PC-3 (cell line): Measurements from ENCODE around the gene VTI1A.

Experiments used
- EZH2 ChIP-seq: fragments of 300-600 bp; sonication (generic); IDR thresholded peaks from one replicate; pipeline ENCODE4 v1.6.1; 2017; ENCODE audit warnings: antibody characterized with exemption, mild to moderate bottlenecking, low read length; ENCODE audit not compliant: unreplicated experiment
- TF ChIP-seq, protein P1 (sequence below): fragments of 300-600 bp; sonication (generic); conservative IDR thresholded peaks from 2 replicates; pipeline ENCODE4 v1.5.1; 2017; ENCODE audit warnings: antibody characterized with exemption, low read depth, mild to moderate bottlenecking, low read length

DNA sequence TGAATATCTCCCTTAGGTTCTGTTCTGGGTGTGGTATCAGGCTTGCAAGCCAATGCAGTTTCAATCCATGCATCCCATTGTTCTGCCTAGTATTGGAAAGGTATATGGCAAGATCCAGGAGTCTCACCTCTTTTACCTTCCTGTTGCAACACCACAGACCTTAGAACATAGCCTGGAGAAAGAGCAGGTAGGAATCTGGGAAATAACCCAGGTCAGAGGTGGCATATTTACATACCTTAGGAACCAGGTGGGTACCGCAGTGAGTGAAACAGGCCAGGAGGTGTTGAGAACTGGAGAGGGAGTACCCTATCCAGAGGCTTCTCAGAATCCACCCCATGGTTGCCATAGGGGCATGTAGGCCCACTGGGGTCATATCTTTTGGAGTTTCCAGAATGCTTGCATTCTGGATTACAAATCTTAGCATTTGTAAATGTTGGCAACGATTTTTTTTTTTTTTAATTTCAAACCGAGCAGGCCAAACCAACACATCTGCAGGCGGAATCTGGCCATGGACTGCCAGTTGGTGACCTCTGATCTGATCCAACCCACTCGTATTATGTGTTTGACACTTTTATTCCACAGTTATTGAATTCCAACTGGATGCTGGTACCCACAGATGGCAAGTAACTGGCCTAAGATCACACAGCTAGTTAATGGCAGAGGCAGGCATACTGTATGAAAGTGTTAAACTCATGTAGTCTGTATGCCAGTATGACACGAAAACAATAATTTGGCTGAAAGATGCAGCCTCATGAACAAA lies 322.8 kb downstream of the VTI1A start:
- TF ChIP-seq, protein P1, sequence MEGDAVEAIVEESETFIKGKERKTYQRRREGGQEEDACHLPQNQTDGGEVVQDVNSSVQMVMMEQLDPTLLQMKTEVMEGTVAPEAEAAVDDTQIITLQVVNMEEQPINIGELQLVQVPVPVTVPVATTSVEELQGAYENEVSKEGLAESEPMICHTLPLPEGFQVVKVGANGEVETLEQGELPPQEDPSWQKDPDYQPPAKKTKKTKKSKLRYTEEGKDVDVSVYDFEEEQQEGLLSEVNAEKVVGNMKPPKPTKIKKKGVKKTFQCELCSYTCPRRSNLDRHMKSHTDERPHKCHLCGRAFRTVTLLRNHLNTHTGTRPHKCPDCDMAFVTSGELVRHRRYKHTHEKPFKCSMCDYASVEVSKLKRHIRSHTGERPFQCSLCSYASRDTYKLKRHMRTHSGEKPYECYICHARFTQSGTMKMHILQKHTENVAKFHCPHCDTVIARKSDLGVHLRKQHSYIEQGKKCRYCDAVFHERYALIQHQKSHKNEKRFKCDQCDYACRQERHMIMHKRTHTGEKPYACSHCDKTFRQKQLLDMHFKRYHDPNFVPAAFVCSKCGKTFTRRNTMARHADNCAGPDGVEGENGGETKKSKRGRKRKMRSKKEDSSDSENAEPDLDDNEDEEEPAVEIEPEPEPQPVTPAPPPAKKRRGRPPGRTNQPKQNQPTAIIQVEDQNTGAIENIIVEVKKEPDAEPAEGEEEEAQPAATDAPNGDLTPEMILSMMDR: no peak
- TF ChIP-seq EZH2: no peak
